Hepatocyte (in vitro differentiated cells): Measurements from ENCODE around the gene PARP8. TPM values are rescaled to one million over a fixed set of nuclear protein-coding genes. Genes with fewer than 3 reads are reported as not detected.

ENCODE experiments used
- DNase-seq: peaks from one replicate; pipeline ENCODE4 v3.0.0-alpha.2; 2016; ENCODE audit warnings: low spot score
- H2AFZ ChIP-seq: fragments of 200-600 bp; sonication (generic); 2 replicates; pipeline ENCODE4 v1.6.0; 2016; ENCODE audit warnings: antibody characterized with exemption, mild to moderate bottlenecking
- H3K27ac ChIP-seq: fragments of 200-600 bp; sonication (generic); 2 replicates; pipeline ENCODE4 v1.5.1; 2016; ENCODE audit warnings: mild to moderate bottlenecking
- H3K27me3 ChIP-seq: fragments of 200-600 bp; sonication (generic); 2 replicates; pipeline ENCODE4 v1.6.1; 2016
- H3K36me3 ChIP-seq: fragments of 200-600 bp; sonication (generic); replicated peaks from 2 replicates; pipeline ENCODE4 v1.5.1; 2016; ENCODE audit warnings: low read depth; ENCODE audit not compliant: insufficient read depth
- H3K4me1 ChIP-seq: fragments of 200-600 bp; sonication (generic); 2 replicates; pipeline ENCODE4 v1.5.1; 2016; ENCODE audit warnings: mild to moderate bottlenecking, moderate library complexity; ENCODE audit not compliant: insufficient read depth
- H3K4me2 ChIP-seq: fragments of 200-600 bp; sonication (generic); 2 replicates; pipeline ENCODE4 v1.6.0; 2016
- H3K4me3 ChIP-seq: fragments of 200-600 bp; sonication (generic); 2 replicates; pipeline ENCODE4 v1.5.1; 2016; ENCODE audit warnings: mild to moderate bottlenecking
- H3K79me2 ChIP-seq: fragments of 200-600 bp; sonication (generic); 2 replicates; pipeline ENCODE4 v1.6.0; 2017; ENCODE audit warnings: mild to moderate bottlenecking
- H3K9me2 ChIP-seq: fragments of 200-600 bp; sonication (generic); replicated peaks from 2 replicates; pipeline ENCODE4 v1.6.0; 2017; ENCODE audit warnings: mild to moderate bottlenecking; ENCODE audit not compliant: insufficient read depth
- H3K9me3 ChIP-seq: fragments of 200-600 bp; sonication (generic); 2 replicates; pipeline ENCODE4 v1.5.1; 2016; ENCODE audit warnings: low read depth, mild to moderate bottlenecking
- H4K20me1 ChIP-seq: fragments of 200-600 bp; sonication (generic); 2 replicates; pipeline ENCODE4 v1.6.0; 2016; ENCODE audit warnings: mild to moderate bottlenecking; ENCODE audit not compliant: insufficient read depth, poor library complexity, severe bottlenecking
- CTCF ChIP-seq: fragments of 200-600 bp; sonication (generic); IDR thresholded peaks from 2 replicates; pipeline ENCODE4 v1.5.1; 2016; ENCODE audit warnings: antibody characterized with exemption, mild to moderate bottlenecking; ENCODE audit not compliant: poor library complexity
- EZH2 ChIP-seq: fragments of 200-600 bp; sonication (generic); IDR thresholded peaks from 2 replicates; pipeline ENCODE4 v1.6.1; 2016; ENCODE audit warnings: antibody characterized with exemption, mild to moderate bottlenecking, borderline replicate concordance
- EZH2phosphoT487 ChIP-seq: fragments of 200-600 bp; sonication (generic); IDR thresholded peaks from one replicate; pipeline ENCODE4 v1.6.1; 2018; ENCODE audit warnings: antibody characterized with exemption, mild to moderate bottlenecking, low read depth, moderate library complexity; ENCODE audit not compliant: unreplicated experiment, severe bottlenecking
- WGBS: methylation state at CpG from one replicate; pipeline ENCODE4 v1.1.6; 2016; ENCODE audit warnings: low lambda C conversion rate; ENCODE audit errors: missing lambda C conversion rate; 5-methylcytosine and 5-hydroxymethylcytosine counted together
- polyA plus RNA-seq: library from polyadenylated mRNA; unstranded; fragments of >200 nt; fragmentation: Nextera tagmentation; extraction: Ambion mirVana; gene quantifications from 2 replicates; pipeline ENCODE4 v1.2.1, GENCODE V29; 2016
- total RNA-seq: library from RNA; depleted of rRNA; stranded (reverse); fragments of >200 nt; gene quantifications from 2 replicates; pipeline ENCODE4 v1.2.3, GENCODE V29; 2014

PARP8 gene
- total and polyA plus RNA-seq, 2 experiments from 2014 or later = 11.9 to 18.0 TPM

GRCh38 chr5:50709471-50709870 is 43.0 kb downstream of the PARP8 start:
- 67% methylated on average over 1 of the region's 1 CpG for WGBS
- H3K4me3 ChIP-seq = no peak overlapping the region
- H3K4me2 ChIP-seq = no peak overlapping the region
- no peak overlapping the region for H2AFZ ChIP-seq
- no peak overlapping the region for H3K27ac ChIP-seq
- H3K36me3 ChIP-seq = no peaks in the 10 kb centered on the region
- no peaks in the 10 kb centered on the region for H4K20me1 ChIP-seq
- TF ChIP-seq EZH2 (no peak), EZH2phosphoT487 (no peak), CTCF (no peak)
- no peaks in the 10 kb centered on the region for H3K9me3 ChIP-seq
- H3K27me3 ChIP-seq = no peaks in the 10 kb centered on the region
- H3K4me1 ChIP-seq = no peaks in the 10 kb centered on the region
- peaks cover 27% of the 10 kb centered on the region for H3K79me2 ChIP-seq
- no peaks in the 10 kb centered on the region for H3K9me2 ChIP-seq
- no peak for DNase-seq

DNA sequence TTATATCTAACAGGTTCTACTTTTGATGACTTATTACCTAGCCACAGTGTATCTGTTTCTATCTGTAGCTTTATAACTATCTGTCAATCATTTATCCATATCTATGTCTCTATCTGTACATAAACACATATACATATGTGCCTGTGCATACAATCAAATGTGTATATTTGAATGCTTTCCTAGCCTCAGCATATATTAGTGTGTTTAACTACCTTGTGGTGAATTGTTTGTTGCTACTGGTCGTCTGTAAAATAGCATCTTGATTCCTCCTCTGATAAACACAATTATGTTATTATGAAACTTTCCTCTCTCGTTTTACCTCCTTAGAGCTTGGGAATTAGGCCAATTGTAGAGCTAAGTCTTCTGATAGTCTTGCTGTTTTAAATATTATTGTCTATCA is 44.4 kb downstream of the PARP8 start:
- no peak for DNase-seq
- Histone ChIP-seq H3K9me2 (no peaks in the 10 kb centered on the region), H3K27me3 (no peaks in the 10 kb centered on the region), H2AFZ (no peak overlapping the region), H3K4me1 (no peaks in the 10 kb centered on the region), H3K9me3 (no peaks in the 10 kb centered on the region), H3K4me3 (no peak overlapping the region), H4K20me1 (no peaks in the 10 kb centered on the region), H3K36me3 (no peaks in the 10 kb centered on the region), H3K79me2 (peaks cover 28% of the 10 kb centered on the region), H3K4me2 (peak overlapping the region; percentile 29), H3K27ac (no peak overlapping the region)
- WGBS = 60% methylated on average over 2 of the region's 2 CpGs
- no peak for TF ChIP-seq EZH2phosphoT487
- no peak for TF ChIP-seq EZH2
- TF ChIP-seq CTCF = no peak

GRCh38 chr5:50711280-50711679 is 44.8 kb downstream of the PARP8 start:
- Histone ChIP-seq H3K27me3 (no peaks in the 10 kb centered on the region), H3K4me3 (no peak overlapping the region)
- DNase-seq = peak; percentile 9

More at GRCh38 chr5:50711280-50711679, 44.8 kb downstream of the PARP8 start:
- H3K36me3 ChIP-seq = no peaks in the 10 kb centered on the region
- H3K4me2 ChIP-seq = peak overlapping the region; percentile 29
- H4K20me1 ChIP-seq = no peaks in the 10 kb centered on the region
- H3K79me2 ChIP-seq = peaks cover 29% of the 10 kb centered on the region
- WGBS = 75% methylated on average over 2 of the region's 2 CpGs
- no peak overlapping the region for H3K27ac ChIP-seq
- H2AFZ ChIP-seq = no peak overlapping the region
- no peak for TF ChIP-seq EZH2
- TF ChIP-seq CTCF = no peak
- H3K9me2 ChIP-seq = no peaks in the 10 kb centered on the region
- no peaks in the 10 kb centered on the region for H3K4me1 ChIP-seq
- no peaks in the 10 kb centered on the region for H3K9me3 ChIP-seq
